Keratinocyte (primary cell): Measurements from ENCODE around the gene SEMA3A. TPM values are rescaled to one million over a fixed set of nuclear protein-coding genes. Genes with fewer than 3 reads are reported as not detected.

Experiments used
- DNase-seq: peaks from one replicate; pipeline ENCODE4 v3.0.0-alpha.2; 2011; ENCODE audit warnings: low read depth, missing footprints, low spot score
- FAIRE-seq: peaks from 2 replicates; lab custom pipeline; 2011; peaks lifted over from hg19 to GRCh38; lab: Jason Lieb, UNC
- H2AFZ ChIP-seq: 2 replicates; pipeline ENCODE4 v1.6.0; 2012; ENCODE audit warnings: low read length, control low read depth, inconsistent platforms; ENCODE audit not compliant: control insufficient read depth
- H3K27ac ChIP-seq: 2 replicates; pipeline ENCODE4 v1.5.1; 2011; ENCODE audit warnings: low read length; ENCODE audit not compliant: control insufficient read depth, insufficient read depth
- H3K27me3 ChIP-seq: 3 replicates; pipeline ENCODE4 v1.6.0; 2011; ENCODE audit warnings: low read length; ENCODE audit not compliant: control insufficient read depth, insufficient read depth; ENCODE audit errors: extremely low read depth
- H3K36me3 ChIP-seq, 2 experiments: 2 replicates in 1 of 2; 3 replicates in 1 of 2; pipeline ENCODE4 v1.5.1; 2011; ENCODE audit warnings: low read length in 2 of 2, mild to moderate bottlenecking in 1 of 2; ENCODE audit not compliant: control insufficient read depth in 2 of 2, insufficient read depth in 2 of 2; ENCODE audit errors: extremely low read depth in 1 of 2
- H3K4me1 ChIP-seq: 3 replicates; pipeline ENCODE4 v1.5.1; 2011; ENCODE audit warnings: low read length; ENCODE audit not compliant: control insufficient read depth, insufficient read depth; ENCODE audit errors: extremely low read depth
- H3K4me2 ChIP-seq: 3 replicates; pipeline ENCODE4 v1.6.0; 2011; ENCODE audit warnings: low read depth, low read length; ENCODE audit not compliant: control insufficient read depth, insufficient read depth; ENCODE audit errors: extremely low read depth
- H3K4me3 ChIP-seq, 3 experiments: fragments of 200-600 bp in 1 of 3; sonication (generic) in 1 of 3; 2 replicates in 2 of 3; 3 replicates in 1 of 3; pipeline ENCODE4 v1.5.1; 2011 to 2016; ENCODE audit warnings: low read length in 3 of 3, mild to moderate bottlenecking in 3 of 3, control low read depth in 2 of 3, inconsistent platforms in 1 of 3, low read depth in 1 of 3, mixed read lengths in 1 of 3, mixed run types in 1 of 3, moderate library complexity in 1 of 3; ENCODE audit not compliant: control insufficient read depth in 2 of 3, insufficient read depth in 2 of 3; ENCODE audit errors: extremely low read depth in 1 of 3
- H3K79me2 ChIP-seq: 2 replicates; pipeline ENCODE4 v1.6.0; 2012; ENCODE audit warnings: low read length; ENCODE audit not compliant: control insufficient read depth, insufficient read depth
- H3K9ac ChIP-seq: 3 replicates; pipeline ENCODE4 v1.6.0; 2011; ENCODE audit warnings: low read length; ENCODE audit not compliant: control insufficient read depth, insufficient read depth; ENCODE audit errors: extremely low read depth
- H3K9me1 ChIP-seq: 3 replicates; pipeline ENCODE4 v1.6.0; 2011; ENCODE audit warnings: low read length; ENCODE audit not compliant: control insufficient read depth, insufficient read depth; ENCODE audit errors: extremely low read depth
- H3K9me3 ChIP-seq: 2 replicates; pipeline ENCODE4 v1.5.1; 2012; ENCODE audit warnings: low read depth, low read length; ENCODE audit not compliant: control insufficient read depth
- H4K20me1 ChIP-seq: 3 replicates; pipeline ENCODE4 v1.6.0; 2011; ENCODE audit warnings: low read length; ENCODE audit not compliant: control insufficient read depth, insufficient read depth; ENCODE audit errors: extremely low read depth
- CTCF ChIP-seq, 3 experiments: IDR thresholded peaks in 1 of 3; conservative IDR thresholded peaks in 1 of 3; optimal IDR thresholded peaks in 1 of 3; 2 replicates in 2 of 3; 3 replicates in 1 of 3; pipeline versions ENCODE3 to v1.5.1; 2011; ENCODE audit warnings: low read length in 3 of 3, mild to moderate bottlenecking in 3 of 3, moderate library complexity in 2 of 3, control low read depth in 1 of 3, inconsistent platforms in 1 of 3; ENCODE audit not compliant: insufficient read depth in 2 of 3; ENCODE audit errors: extremely low read depth in 1 of 3
- EZH2 ChIP-seq: IDR thresholded peaks from one replicate; pipeline ENCODE4 v1.6.1; 2012; ENCODE audit warnings: inconsistent platforms, mild to moderate bottlenecking, low read length, moderate library complexity
- dilution Hi-C: fragments of 300-500 bp; cut with MboI; formaldehyde crosslinking; loops from one replicate; pipeline ENCODE4 v1.7.0; 2020; ENCODE audit warnings: low sequenced_read_pairs; ENCODE audit not compliant: extremely low pct_ligation_motif_present
- polyA plus RNA-seq, 5 experiments: library from polyadenylated mRNA; depleted of rRNA in 3 of 5; stranded (reverse) in 3 of 5; stranded (forward) in 1 of 5; unstranded in 1 of 5; fragments of >200 nt; gene quantifications; 1 replicate in 1 of 5; 2 replicates in 3 of 5; 3 replicates in 1 of 5; pipeline versions ENCODE4 v1.2.1 to v1.2.3, GENCODE V29; 2011 to 2012; ENCODE audit warnings: missing spikeins in 2 of 5, low read depth in 1 of 5, low replicate concordance in 1 of 5

Gene SEMA3A
- polyA plus RNA-seq, 1 donor (not counting 4 experiments of a cell fraction or from before 2014, with no cell fraction given), result 2.1 TPM

- H3K27me3 ChIP-seq, result no peaks in the 10 kb centered on the region
- no peaks in the 10 kb centered on the region for H3K9me3 ChIP-seq
- H3K4me3 ChIP-seq, result no peak overlapping the region
- H4K20me1 ChIP-seq, result no peaks in the 10 kb centered on the region
- no peak overlapping the region for H3K4me2 ChIP-seq
- no peaks in the 10 kb centered on the region for H3K9me1 ChIP-seq
- TF ChIP-seq EZH2 (no peak), CTCF (optimal IDR thresholded peaks at IDR 0.05 in 1 of 3, IDR thresholded peaks at IDR 0.05 in 1 of 3, conservative IDR thresholded peaks at IDR 0.05 in 1 of 3; ENCODE audit: extremely low read depth in 1 of 3, insufficient read depth in 2 of 3, low read length in 3 of 3) (no peak)
- no peaks in the 10 kb centered on the region for H3K4me1 ChIP-seq
- DNase-seq (no peak), FAIRE-seq (no peak)
- no peak overlapping the region for H3K27ac ChIP-seq
- H3K79me2 ChIP-seq, result no peaks in the 10 kb centered on the region
- no peak overlapping the region for H2AFZ ChIP-seq
- no peak overlapping the region for H3K9ac ChIP-seq
- dilution Hi-C loops, result no loop called here
- H3K36me3 ChIP-seq, result no peaks in the 10 kb centered on the region
These were observed 56.8 kb downstream of the SEMA3A start for GRCh38 chr7:84137812-84138211.

GRCh38 chr7:84136809-84137208 is 57.8 kb downstream of the SEMA3A start:
- H3K4me2 ChIP-seq, result no peak overlapping the region
- no peaks in the 10 kb centered on the region for H3K27me3 ChIP-seq
- H3K4me1 ChIP-seq, result no peaks in the 10 kb centered on the region
- no peak overlapping the region for H3K4me3 ChIP-seq
- no peaks in the 10 kb centered on the region for H4K20me1 ChIP-seq
- no peak overlapping the region for H3K27ac ChIP-seq
- dilution Hi-C loops, result no loop called here
- no peak overlapping the region for H2AFZ ChIP-seq
- TF ChIP-seq CTCF (optimal IDR thresholded peaks at IDR 0.05 in 1 of 3, IDR thresholded peaks at IDR 0.05 in 1 of 3, conservative IDR thresholded peaks at IDR 0.05 in 1 of 3; ENCODE audit: extremely low read depth in 1 of 3, insufficient read depth in 2 of 3, low read length in 3 of 3), result no peak
- no peak for TF ChIP-seq EZH2
- H3K9me1 ChIP-seq, result no peaks in the 10 kb centered on the region
- no peak overlapping the region for H3K9ac ChIP-seq
- H3K36me3 ChIP-seq, result no peaks in the 10 kb centered on the region
- no peak for DNase-seq
- no peaks in the 10 kb centered on the region for H3K9me3 ChIP-seq
- no peaks in the 10 kb centered on the region for H3K79me2 ChIP-seq
- FAIRE-seq, result no peak
